Dermis blood vessel endothelial cell (primary cell): ENCODE data around the gene CBARP. TPM values are rescaled to one million over a fixed set of nuclear protein-coding genes. Genes with fewer than 3 reads are reported as not detected.
"Not testable (repeated sequence)": the region's sequence is repeated elsewhere in the genome, so short reads cannot be mapped to it uniquely, and the experiment has no call there.

Experiments
- DNase-seq: peaks from one replicate; pipeline ENCODE4 v3.0.0; 2010
- total RNA-seq: library from RNA; depleted of rRNA; stranded (reverse); fragments of >200 nt; gene quantifications from 2 replicates; pipeline ENCODE4 v1.2.3, GENCODE V29; 2014

Gene CBARP
- total RNA-seq, 1 donor from 2014 or later: 2.7 TPM

GRCh38 chr19:1208830-1209229, 29.0 kb downstream of the CBARP start:
- DNase-seq: not testable (repeated sequence)

- peak; percentile 47 for DNase-seq
Observed at GRCh38 chr19:1206864-1207450, 30.8 kb downstream of the CBARP start.

DNA sequence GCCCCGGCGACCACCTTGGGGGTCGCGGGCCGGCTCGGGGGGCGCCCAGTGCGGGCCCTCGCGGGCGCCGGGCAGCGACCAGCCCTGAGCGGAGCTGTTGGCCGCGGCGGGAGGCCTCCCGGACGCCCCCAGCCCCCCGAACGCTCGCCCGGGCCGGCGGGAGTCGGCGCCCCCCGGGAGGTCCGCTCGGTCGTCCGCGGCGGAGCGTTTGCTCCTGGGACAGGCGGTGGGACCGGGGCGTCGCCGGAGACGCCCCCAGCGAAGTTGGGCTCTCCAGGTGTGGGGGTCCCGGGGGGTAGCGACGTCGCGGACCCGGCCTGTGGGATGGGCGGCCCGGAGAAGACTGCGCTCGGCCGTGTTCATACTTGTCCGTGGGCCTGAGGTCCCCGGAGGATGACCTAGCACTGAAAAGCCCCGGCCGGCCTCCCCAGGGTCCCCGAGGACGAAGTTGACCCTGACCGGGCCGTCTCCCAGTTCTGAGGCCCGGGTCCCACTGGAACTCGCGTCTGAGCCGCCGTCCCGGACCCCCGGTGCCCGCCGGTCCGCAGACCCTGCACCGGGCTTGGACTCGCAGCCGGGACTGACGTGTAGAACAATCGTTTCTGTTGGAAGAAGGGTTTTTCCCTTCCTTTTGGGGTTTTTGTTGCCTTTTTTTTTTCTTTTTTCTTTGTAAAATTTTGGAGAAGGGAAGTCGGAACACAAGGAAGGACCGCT, 31.5 kb downstream of the CBARP start:
- DNase-seq: no peak

- peak; percentile 98 for DNase-seq
Observed at GRCh38 chr19:1205114-1206099, 32.4 kb downstream of the CBARP start, which contains the start of gene STK11. Gene STK11, plus strand, starts transcription at chr19:1205778. Its CDS starts 1,136 bp downstream, at chr19:1206914.

DNA sequence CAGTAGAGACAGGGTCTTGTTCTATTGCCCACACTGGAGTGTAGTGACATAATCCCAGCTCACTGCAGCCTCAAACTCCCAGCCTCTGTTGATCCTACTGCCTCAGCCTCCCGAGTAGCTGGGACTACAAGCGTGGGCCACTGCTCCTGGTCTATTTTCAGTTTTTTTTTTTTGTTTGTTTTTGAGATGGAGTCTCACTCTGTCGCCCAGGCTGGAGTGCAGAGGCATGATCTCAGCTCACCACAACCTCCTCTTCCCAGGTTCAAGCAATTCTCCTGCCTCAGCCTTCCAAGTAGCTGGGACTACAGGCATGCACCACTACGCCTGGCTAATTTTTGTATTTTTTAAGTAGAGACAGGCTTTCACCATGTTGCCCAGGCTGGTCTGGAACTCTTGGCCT, 37.2 kb downstream of the CBARP start:
- DNase-seq: not testable (repeated sequence)

GRCh38 chr19:1199531-1199930, 38.3 kb downstream of the CBARP start:
- no peak for DNase-seq

GRCh38 chr19:1189419-1189818, 48.4 kb downstream of the CBARP start:
- peak; percentile 55 for DNase-seq

- peak; percentile 55 for DNase-seq
Observed at GRCh38 chr19:1183543-1184172, 54.1 kb downstream of the CBARP start.

DNA sequence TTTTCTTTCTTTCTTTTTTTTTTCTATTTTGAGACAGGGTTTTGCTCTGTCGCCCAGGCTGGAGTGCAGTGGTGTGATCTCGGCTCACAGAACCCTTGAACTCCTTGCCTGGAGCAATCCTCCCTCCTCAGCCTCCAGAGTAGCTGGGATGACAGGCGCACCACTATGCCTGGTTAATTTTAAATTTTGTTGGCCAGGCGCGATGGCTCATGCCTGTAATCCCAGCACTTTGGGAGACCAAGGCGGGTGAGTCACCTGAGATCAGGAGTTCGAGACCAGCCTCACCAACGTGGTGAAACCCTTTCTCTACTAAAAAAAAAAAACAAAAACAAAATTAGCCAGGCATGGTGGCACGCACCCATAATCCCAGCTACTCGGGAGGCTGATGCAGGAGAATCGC, 55.1 kb downstream of the CBARP start:
- DNase-seq: no peak

- DNase-seq: no peak
Observed at GRCh38 chr19:1182068-1182467, 55.7 kb downstream of the CBARP start.

GRCh38 chr19:1181606-1182005, 56.2 kb downstream of the CBARP start:
- no peak for DNase-seq

Other genes starting within 250 kb of the CBARP start
- 0.28 and 1.0 TPM in 2 replicates for gene GRIN3B, start 237.6 kb downstream of the CBARP start, total RNA-seq
- 67.2 and 78.9 TPM in 2 replicates for gene TMEM259, start 216.9 kb downstream of the CBARP start, total RNA-seq
- gene RNU6-2, start 216.5 kb downstream of the CBARP start, total RNA-seq: not detected in 2 replicates
- gene CNN2, start 211.4 kb downstream of the CBARP start, total RNA-seq: 108 and 253 TPM in 2 replicates
- 9.4 and 10.0 TPM in 2 replicates for gene ABCA7, start 197.9 kb downstream of the CBARP start, total RNA-seq
- gene ARHGAP45, start 170.8 kb downstream of the CBARP start, total RNA-seq: 40.3 and 55.5 TPM in 2 replicates
- gene POLR2E, start 142.6 kb downstream of the CBARP start, total RNA-seq: 71.5 and 193 TPM in 2 replicates
- 281 and 591 TPM in 2 replicates for gene GPX4, start 134.0 kb downstream of the CBARP start, total RNA-seq
- gene SBNO2, start 63.7 kb downstream of the CBARP start, total RNA-seq: 37.1 and 52.2 TPM in 2 replicates
- gene STK11, start 32.2 kb downstream of the CBARP start, total RNA-seq: 107 and 108 TPM in 2 replicates
- gene ATP5F1D, start 3.7 kb upstream of the CBARP start, total RNA-seq: 19.9 and 31.1 TPM in 2 replicates
- gene MIDN, start 10.6 kb upstream of the CBARP start, total RNA-seq: 22.1 and 27.9 TPM in 2 replicates
- 83.1 and 192 TPM in 2 replicates for gene CIRBP, start 31.3 kb upstream of the CBARP start, total RNA-seq
- 22.0 and 25.0 TPM in 2 replicates for gene FAM174C, start 37.5 kb upstream of the CBARP start, total RNA-seq
- gene EFNA2, start 47.9 kb upstream of the CBARP start, total RNA-seq: not detected in 2 replicates
- 98.8 and 104 TPM in 2 replicates for gene NDUFS7, start 145.9 kb upstream of the CBARP start, total RNA-seq
- 10.7 and 14.8 TPM in 2 replicates for gene GAMT, start 163.5 kb upstream of the CBARP start, total RNA-seq
- gene DAZAP1, start 169.6 kb upstream of the CBARP start, total RNA-seq: 58.0 and 104 TPM in 2 replicates
- gene RPS15, start 200.4 kb upstream of the CBARP start, total RNA-seq: 380 and 637 TPM in 2 replicates
- 0.23 and 0.34 TPM in 2 replicates for gene APC2, start 212.1 kb upstream of the CBARP start, total RNA-seq
- gene C19orf25, start 241.2 kb upstream of the CBARP start, total RNA-seq: 22.0 and 28.1 TPM in 2 replicates